ENCODE results near the gene DYNC2H1.

Gene DYNC2H1

DNA sequence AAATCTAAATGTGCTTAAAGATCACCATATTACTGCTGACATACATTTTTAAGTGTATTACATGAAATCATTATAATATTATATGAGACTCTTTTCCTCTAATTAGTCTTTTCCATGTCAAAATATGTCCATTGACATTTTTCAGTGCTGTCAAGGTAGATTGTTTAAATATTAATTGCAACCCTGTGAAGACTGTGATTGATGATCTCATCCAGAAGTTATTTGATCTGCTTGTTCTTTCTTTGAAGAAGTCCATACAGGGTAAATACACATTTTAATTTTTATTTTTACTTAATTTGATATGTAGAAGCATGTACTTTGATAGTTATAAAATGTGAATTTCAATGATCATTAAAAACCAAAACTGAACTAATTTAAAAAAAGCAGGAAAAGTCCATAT lies 38.4 kb downstream of the DYNC2H1 start:
- no peak overlapping the region for H3K4me3 ChIP-seq (ENCODE audit: low read depth, low read length)
- DNase-seq (ENCODE audit: low read depth), result no peak
- TF ChIP-seq, protein P1, sequence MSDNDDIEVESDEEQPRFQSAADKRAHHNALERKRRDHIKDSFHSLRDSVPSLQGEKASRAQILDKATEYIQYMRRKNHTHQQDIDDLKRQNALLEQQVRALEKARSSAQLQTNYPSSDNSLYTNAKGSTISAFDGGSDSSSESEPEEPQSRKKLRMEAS (IDR thresholded peaks at IDR 0.05; ENCODE audit: low read depth, low read length), result no peak
- TF ChIP-seq, protein P2, sequence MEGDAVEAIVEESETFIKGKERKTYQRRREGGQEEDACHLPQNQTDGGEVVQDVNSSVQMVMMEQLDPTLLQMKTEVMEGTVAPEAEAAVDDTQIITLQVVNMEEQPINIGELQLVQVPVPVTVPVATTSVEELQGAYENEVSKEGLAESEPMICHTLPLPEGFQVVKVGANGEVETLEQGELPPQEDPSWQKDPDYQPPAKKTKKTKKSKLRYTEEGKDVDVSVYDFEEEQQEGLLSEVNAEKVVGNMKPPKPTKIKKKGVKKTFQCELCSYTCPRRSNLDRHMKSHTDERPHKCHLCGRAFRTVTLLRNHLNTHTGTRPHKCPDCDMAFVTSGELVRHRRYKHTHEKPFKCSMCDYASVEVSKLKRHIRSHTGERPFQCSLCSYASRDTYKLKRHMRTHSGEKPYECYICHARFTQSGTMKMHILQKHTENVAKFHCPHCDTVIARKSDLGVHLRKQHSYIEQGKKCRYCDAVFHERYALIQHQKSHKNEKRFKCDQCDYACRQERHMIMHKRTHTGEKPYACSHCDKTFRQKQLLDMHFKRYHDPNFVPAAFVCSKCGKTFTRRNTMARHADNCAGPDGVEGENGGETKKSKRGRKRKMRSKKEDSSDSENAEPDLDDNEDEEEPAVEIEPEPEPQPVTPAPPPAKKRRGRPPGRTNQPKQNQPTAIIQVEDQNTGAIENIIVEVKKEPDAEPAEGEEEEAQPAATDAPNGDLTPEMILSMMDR (IDR thresholded peaks at IDR 0.05; ENCODE audit: low read depth, low read length), result no peak
- TF ChIP-seq MYC (IDR thresholded peaks at IDR 0.05; ENCODE audit: low read depth, low read length) (no peak), POLR2A (IDR thresholded peaks at IDR 0.05; ENCODE audit: extremely low read depth, insufficient read length) (no peak)

DNA sequence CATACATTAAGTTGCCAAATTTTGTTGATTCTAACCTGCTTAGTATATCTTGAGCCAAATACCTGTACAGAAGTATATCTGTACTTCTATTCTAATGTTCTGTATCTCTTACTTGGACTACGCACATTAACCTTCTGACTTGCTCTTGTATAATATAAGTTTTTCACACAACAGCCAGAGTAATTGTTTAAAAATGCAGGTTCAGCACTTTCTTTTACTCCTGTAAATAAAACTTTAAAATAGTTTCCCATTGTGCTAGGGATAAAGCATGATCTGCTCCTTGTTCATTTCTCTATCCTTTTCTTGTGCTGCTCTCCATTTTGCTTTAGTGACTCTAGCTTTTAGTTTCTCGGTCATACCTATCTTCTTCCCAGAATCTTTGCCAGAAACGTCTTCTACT lies 48.3 kb downstream of the DYNC2H1 start:
- TF ChIP-seq, protein P1 (IDR thresholded peaks at IDR 0.05; ENCODE audit: low read depth, low read length), result no peak
- TF ChIP-seq POLR2A (IDR thresholded peaks at IDR 0.05; ENCODE audit: extremely low read depth, insufficient read length) (no peak), MYC (IDR thresholded peaks at IDR 0.05; ENCODE audit: low read depth, low read length) (no peak)
- TF ChIP-seq, protein P2 (IDR thresholded peaks at IDR 0.05; ENCODE audit: low read depth, low read length), result no peak
- DNase-seq (ENCODE audit: low read depth), result no peak
- H3K4me3 ChIP-seq (ENCODE audit: low read depth, low read length), result no peak overlapping the region

DNA sequence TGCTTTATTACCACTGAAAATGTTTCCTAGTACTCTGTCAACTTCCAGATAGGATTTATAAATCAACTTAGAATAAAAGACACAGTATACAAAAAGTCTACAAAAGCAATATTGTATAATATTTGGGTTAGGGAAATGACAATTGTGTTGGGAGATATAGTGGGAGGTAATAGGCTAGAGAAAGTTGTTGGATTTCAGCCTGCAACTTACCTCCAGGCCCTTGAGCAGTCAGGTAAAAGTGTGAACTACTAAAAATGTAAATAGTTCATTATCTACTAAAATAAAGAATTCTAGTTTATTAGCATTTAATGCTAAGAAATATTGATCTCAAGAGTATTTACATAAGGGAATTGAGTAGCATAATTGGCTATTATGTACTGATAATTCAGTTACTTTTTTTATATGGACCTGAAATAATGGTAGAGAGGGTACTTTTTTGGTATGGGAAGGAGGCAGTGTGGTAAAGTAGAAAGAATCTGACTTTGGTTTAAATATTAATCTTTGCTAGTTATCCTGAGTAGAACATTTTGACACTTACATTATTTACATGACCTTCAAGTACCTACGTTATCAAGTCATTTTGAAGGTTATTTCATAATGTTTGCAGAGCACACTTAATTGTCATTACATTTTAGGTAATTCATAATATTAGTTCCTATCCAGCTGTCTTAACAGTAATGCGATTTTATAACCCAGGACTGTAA lies 55.0 kb downstream of the DYNC2H1 start:
- no peak for TF ChIP-seq POLR2A (IDR thresholded peaks at IDR 0.05; ENCODE audit: extremely low read depth, insufficient read length)
- TF ChIP-seq, protein P2 (IDR thresholded peaks at IDR 0.05; ENCODE audit: low read depth, low read length), result no peak
- TF ChIP-seq, protein P1 (IDR thresholded peaks at IDR 0.05; ENCODE audit: low read depth, low read length), result no peak
- TF ChIP-seq MYC (IDR thresholded peaks at IDR 0.05; ENCODE audit: low read depth, low read length), result no peak
- H3K4me3 ChIP-seq (ENCODE audit: low read depth, low read length), result no peak overlapping the region
- no peak for DNase-seq (ENCODE audit: low read depth)

DNA sequence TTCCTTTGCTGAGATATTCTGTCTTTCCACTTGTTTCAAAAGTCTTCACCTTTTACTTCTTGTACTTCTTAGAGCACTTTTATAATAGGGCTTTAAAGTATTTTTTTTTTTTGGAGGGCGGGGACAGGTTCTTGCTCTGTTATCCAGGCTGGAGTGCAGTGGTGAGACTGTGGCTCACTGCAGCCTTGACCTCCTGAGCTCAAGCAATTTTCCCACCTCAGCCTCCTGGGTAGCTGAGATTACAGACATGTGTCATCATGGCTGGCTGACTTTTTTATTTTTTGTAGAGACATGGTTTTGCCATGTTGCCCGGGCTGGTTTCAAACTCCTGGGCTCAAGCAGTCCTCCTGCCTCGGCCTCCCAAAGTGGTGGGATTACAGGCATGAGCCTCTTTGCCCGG lies 57.9 kb downstream of the DYNC2H1 start:
- no peak overlapping the region for H3K4me3 ChIP-seq (ENCODE audit: low read depth, low read length)
- no peak for DNase-seq (ENCODE audit: low read depth)
- TF ChIP-seq MYC (IDR thresholded peaks at IDR 0.05; ENCODE audit: low read depth, low read length) (no peak), POLR2A (IDR thresholded peaks at IDR 0.05; ENCODE audit: extremely low read depth, insufficient read length) (no peak)
- TF ChIP-seq, protein P2 (IDR thresholded peaks at IDR 0.05; ENCODE audit: low read depth, low read length), result no peak
- TF ChIP-seq, protein P1 (IDR thresholded peaks at IDR 0.05; ENCODE audit: low read depth, low read length), result no peak

DNA sequence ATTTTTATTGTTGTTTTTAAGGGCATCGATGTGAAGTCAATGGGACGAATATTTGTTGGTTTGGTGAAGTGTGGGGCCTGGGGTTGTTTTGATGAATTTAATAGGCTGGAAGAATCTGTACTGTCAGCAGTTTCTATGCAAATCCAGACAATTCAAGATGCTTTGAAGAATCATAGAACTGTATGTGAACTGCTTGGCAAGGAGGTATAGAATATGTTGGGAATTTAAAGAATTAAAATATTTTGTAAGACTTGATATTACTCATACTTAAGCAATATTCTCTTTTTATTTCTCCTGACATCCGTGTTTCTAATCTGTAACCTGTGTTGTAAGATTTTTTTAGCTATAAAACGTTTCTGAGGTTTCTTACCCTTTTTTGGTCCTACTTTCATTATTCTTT lies 61.6 kb downstream of the DYNC2H1 start:
- TF ChIP-seq MYC (IDR thresholded peaks at IDR 0.05; ENCODE audit: low read depth, low read length), result no peak
- TF ChIP-seq, protein P1 (IDR thresholded peaks at IDR 0.05; ENCODE audit: low read depth, low read length), result no peak

DNA sequence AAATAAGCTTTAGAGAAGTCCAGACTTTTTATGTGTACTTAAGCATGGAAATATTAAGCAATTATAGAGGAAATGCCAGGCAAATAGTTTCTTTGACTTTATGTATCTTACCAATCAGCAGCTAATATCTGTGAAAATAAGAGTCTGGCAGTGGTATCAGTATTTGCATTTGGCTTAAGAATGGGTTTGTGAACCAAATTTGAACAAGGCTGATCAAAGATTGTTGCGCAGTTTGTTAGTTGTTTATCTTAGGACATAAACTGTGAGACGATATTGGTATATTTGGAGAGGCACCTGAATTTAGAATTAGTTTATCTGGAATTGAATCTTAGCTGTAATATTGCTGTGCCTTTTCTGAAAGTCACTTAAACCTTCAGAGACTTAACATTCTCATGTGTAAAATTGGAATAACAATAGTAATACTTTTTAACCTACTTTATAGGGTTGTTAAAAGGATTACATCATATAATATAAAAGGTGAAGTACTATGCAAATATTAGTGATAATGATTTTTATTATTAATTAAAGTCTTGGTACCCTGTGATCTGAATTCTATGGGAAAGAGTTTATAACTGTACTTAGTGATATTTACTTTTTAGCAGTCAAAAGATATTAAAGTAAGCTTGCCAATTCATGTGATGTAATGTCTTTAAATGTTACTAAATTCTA lies 66.4 kb downstream of the DYNC2H1 start:
- DNase-seq (ENCODE audit: low read depth), result no peak
- no peak overlapping the region for H3K4me3 ChIP-seq (ENCODE audit: low read depth, low read length)
- TF ChIP-seq, protein P2 (IDR thresholded peaks at IDR 0.05; ENCODE audit: low read depth, low read length), result no peak
- TF ChIP-seq POLR2A (IDR thresholded peaks at IDR 0.05; ENCODE audit: extremely low read depth, insufficient read length), result no peak
- TF ChIP-seq, protein P1 (IDR thresholded peaks at IDR 0.05; ENCODE audit: low read depth, low read length), result no peak
- no peak for TF ChIP-seq MYC (IDR thresholded peaks at IDR 0.05; ENCODE audit: low read depth, low read length)

More for the DNA sequence above, 61.6 kb downstream of the DYNC2H1 start:
- H3K4me3 ChIP-seq (ENCODE audit: low read depth, low read length), result no peak overlapping the region
- no peak for DNase-seq (ENCODE audit: low read depth)
